ENCODE data around the gene MYBPC1.
"Not testable (repeated sequence)": the region's sequence is repeated elsewhere in the genome, so short reads cannot be mapped to it uniquely, and the experiment has no call there.

MYBPC1 gene

GRCh38 chr12:101671157-101671791 is 76.5 kb downstream of the MYBPC1 start:
- in situ Hi-C loops (cut with HindIII; ENCODE audit: low pct_unique_long_range_greater_than_20kb, low sequenced_read_pairs): no loop called here
- TF ChIP-seq JUND (IDR thresholded peaks at IDR 0.05; ENCODE audit: low read depth): no peak
- peak in 1 of 2 experiments; percentile 17 for DNase-seq (ENCODE audit: low read depth in 1 of 2, low spot score in 1 of 2)

GRCh38 chr12:101671833-101672232 is 77.1 kb downstream of the MYBPC1 start:
- in situ Hi-C loops (cut with HindIII; ENCODE audit: low pct_unique_long_range_greater_than_20kb, low sequenced_read_pairs): no loop called here
- TF ChIP-seq JUND (IDR thresholded peaks at IDR 0.05; ENCODE audit: low read depth): no peak
- no peak for DNase-seq (ENCODE audit: low read depth in 1 of 2, low spot score in 1 of 2)

GRCh38 chr12:101675555-101675954 is 80.8 kb downstream of the MYBPC1 start:
- TF ChIP-seq JUND (IDR thresholded peaks at IDR 0.05; ENCODE audit: low read depth): no peak
- in situ Hi-C loops (cut with HindIII; ENCODE audit: low pct_unique_long_range_greater_than_20kb, low sequenced_read_pairs): no loop called here
- DNase-seq (ENCODE audit: low read depth in 1 of 2, low spot score in 1 of 2): no peak

GRCh38 chr12:101676497-101676896 is 81.7 kb downstream of the MYBPC1 start:
- DNase-seq (ENCODE audit: low read depth in 1 of 2, low spot score in 1 of 2); in situ Hi-C loops (cut with HindIII; ENCODE audit: low pct_unique_long_range_greater_than_20kb, low sequenced_read_pairs): not testable (repeated sequence)

GRCh38 chr12:101678081-101678480 is 83.3 kb downstream of the MYBPC1 start:
- in situ Hi-C loops (cut with HindIII; ENCODE audit: low pct_unique_long_range_greater_than_20kb, low sequenced_read_pairs): no loop called here
- DNase-seq (ENCODE audit: low read depth in 1 of 2, low spot score in 1 of 2): no peak

GRCh38 chr12:101680240-101680639 is 85.5 kb downstream of the MYBPC1 start:
- no peak for DNase-seq (ENCODE audit: low read depth in 1 of 2, low spot score in 1 of 2)
- in situ Hi-C loops (cut with HindIII; ENCODE audit: low pct_unique_long_range_greater_than_20kb, low sequenced_read_pairs): no loop called here
- no peak for TF ChIP-seq JUND (IDR thresholded peaks at IDR 0.05; ENCODE audit: low read depth)

More at GRCh38 chr12:101678081-101678480, 83.3 kb downstream of the MYBPC1 start:
- TF ChIP-seq JUND (IDR thresholded peaks at IDR 0.05; ENCODE audit: low read depth): no peak

- in situ Hi-C loops (cut with HindIII; ENCODE audit: low pct_unique_long_range_greater_than_20kb, low sequenced_read_pairs): no loop called here
- TF ChIP-seq JUND (IDR thresholded peaks at IDR 0.05; ENCODE audit: low read depth): no peak
- DNase-seq (ENCODE audit: low read depth in 1 of 2, low spot score in 1 of 2): no peak
Observed at GRCh38 chr12:101680647-101681046, 85.9 kb downstream of the MYBPC1 start.

- DNase-seq (ENCODE audit: low read depth in 1 of 2, low spot score in 1 of 2); in situ Hi-C loops (cut with HindIII; ENCODE audit: low pct_unique_long_range_greater_than_20kb, low sequenced_read_pairs): not testable (repeated sequence)
Observed at GRCh38 chr12:101681627-101682026, 86.9 kb downstream of the MYBPC1 start.

GRCh38 chr12:101685092-101685491 is 90.3 kb downstream of the MYBPC1 start:
- no peak for DNase-seq (ENCODE audit: low read depth in 1 of 2, low spot score in 1 of 2)
- TF ChIP-seq JUND (IDR thresholded peaks at IDR 0.05; ENCODE audit: low read depth): no peak
- in situ Hi-C loops (cut with HindIII; ENCODE audit: low pct_unique_long_range_greater_than_20kb, low sequenced_read_pairs): no loop called here

- DNase-seq (ENCODE audit: low read depth in 1 of 2, low spot score in 1 of 2): no peak
- TF ChIP-seq JUND (IDR thresholded peaks at IDR 0.05; ENCODE audit: low read depth): no peak
- in situ Hi-C loops (cut with HindIII; ENCODE audit: low pct_unique_long_range_greater_than_20kb, low sequenced_read_pairs): no loop called here
Observed at GRCh38 chr12:101686176-101686575, 91.4 kb downstream of the MYBPC1 start.

GRCh38 chr12:101690544-101691098 is 95.8 kb downstream of the MYBPC1 start:
- in situ Hi-C loops (cut with HindIII; ENCODE audit: low pct_unique_long_range_greater_than_20kb, low sequenced_read_pairs): no loop called here
- no peak for DNase-seq (ENCODE audit: low read depth in 1 of 2, low spot score in 1 of 2)
- TF ChIP-seq JUND (IDR thresholded peaks at IDR 0.05; ENCODE audit: low read depth): no peak

- in situ Hi-C loops (cut with HindIII; ENCODE audit: low pct_unique_long_range_greater_than_20kb, low sequenced_read_pairs): no loop called here
- no peak for TF ChIP-seq JUND (IDR thresholded peaks at IDR 0.05; ENCODE audit: low read depth)
- DNase-seq (ENCODE audit: low read depth in 1 of 2, low spot score in 1 of 2): no peak
Observed at GRCh38 chr12:101691503-101692096, 96.8 kb downstream of the MYBPC1 start.

- in situ Hi-C loops (cut with HindIII; ENCODE audit: low pct_unique_long_range_greater_than_20kb, low sequenced_read_pairs): no loop called here
- TF ChIP-seq JUND (IDR thresholded peaks at IDR 0.05; ENCODE audit: low read depth): no peak
- no peak for DNase-seq (ENCODE audit: low read depth in 1 of 2, low spot score in 1 of 2)
Observed at GRCh38 chr12:101694297-101694848, 99.6 kb downstream of the MYBPC1 start.

Data from T47D (cell line).